ENCODE data around the gene CELA2A. TPM values are rescaled to one million over a fixed set of nuclear protein-coding genes. Genes with fewer than 3 reads are reported as not detected.
A peak's percentile ranks its signal among the peaks of the same experiment; 100 is the strongest.

Gene CELA2A
- total RNA-seq (10 to 100 TPM in 5 of 9 donors, 1 to 10 TPM in 3, under 1 TPM in 1; 0.97 to 45.4 (median 11.0) TPM), polyA plus RNA-seq (10 to 100 TPM in 1 of 3 donors, 1 to 10 TPM in 2; 1.2 to 16.4 (median 3.9) TPM)
- long read RNA-seq, donor 1, partial matches to known transcripts: 8 of 10 reads
- long read RNA-seq, donor 1, other reads (novel, unspliced or antisense): 0 of 10 reads
- long read RNA-seq, donor 2, partial matches to known transcripts: 0 of 1 reads
- long read RNA-seq, donor 2, other reads (novel, unspliced or antisense): 0 of 1 reads
- long read RNA-seq, donor 3, transcript CELA2A-201 (8 exons, 919 nt): major isoform, 6 of 6 reads
- long read RNA-seq, donor 3, partial matches to known transcripts: 0 of 6 reads
- long read RNA-seq, donor 3, other reads (novel, unspliced or antisense): 0 of 6 reads
- long read RNA-seq, donor 4, transcript CELA2A-201 (8 exons, 919 nt): major isoform, 6 of 6 reads
- long read RNA-seq, donor 4, partial matches to known transcripts: 0 of 6 reads
- long read RNA-seq, donor 4, other reads (novel, unspliced or antisense): 0 of 6 reads
- long read RNA-seq, donor 5, transcript CELA2A-201 (8 exons, 919 nt): major isoform, 9 of 11 reads
- long read RNA-seq, donor 5, partial matches to known transcripts: 0 of 11 reads
- long read RNA-seq, donor 5, other reads (novel, unspliced or antisense): 2 of 11 reads
- long read RNA-seq, donor 6, partial matches to known transcripts: 0 of 1 reads
- long read RNA-seq, donor 6, other reads (novel, unspliced or antisense): 0 of 1 reads
- long read RNA-seq, donor 7, transcript CELA2A-201 (8 exons, 919 nt): major isoform, 6 of 14 reads
- long read RNA-seq, donor 7, partial matches to known transcripts: 8 of 14 reads
- long read RNA-seq, donor 7, other reads (novel, unspliced or antisense): 0 of 14 reads
- long read RNA-seq, donor 8, partial matches to known transcripts: 5 of 7 reads
- long read RNA-seq, donor 8, other reads (novel, unspliced or antisense): 0 of 7 reads
- long read RNA-seq, donor 9, transcript CELA2A-201 (8 exons, 919 nt): major isoform, 5 of 5 reads
- long read RNA-seq, donor 9, partial matches to known transcripts: 0 of 5 reads
- long read RNA-seq, donor 9, other reads (novel, unspliced or antisense): 0 of 5 reads
- long read RNA-seq, donor 10: 0 reads

GRCh38 chr1:15456313-15456954 is at the start of gene CELA2A:
Gene CELA2A (plus strand): TSS chr1:15456732. CDS start chr1:15456754, 22 bp downstream.
- Histone ChIP-seq H3K9me3 (replicated peaks in 1 of 3) (no peaks in the 10 kb centered on the region), H3K4me1 (replicated peaks in 1 of 2) (peaks cover 0 to 19% of the 10 kb centered on the region in 2 donors), H3K36me3 (replicated peaks in 1 of 2) (no peaks in the 10 kb centered on the region), H3K4me3 (no peak within 1 kb of the TSS), H3K27me3 (no peaks in the 10 kb centered on the region), H3K27ac (peak within 1 kb of the TSS in 4 of 5 donors; percentile 28 to 71 (median 54))
- intact Hi-C loops (cut with DNase I): no loop called here
- 78 to 90% (median 83%) methylated on average over 8 of the region's 8 CpGs for WGBS, 4 donors
- no peak for DNase-seq
- no peak for TF ChIP-seq POLR2A (IDR thresholded peaks at IDR 0.05)
- TF ChIP-seq CTCF (IDR thresholded peaks at IDR 0.05): no peak

GRCh38 chr1:15407580-15407979 is 49.0 kb upstream of the CELA2A start:
- peak overlapping the region in 3 of 5 donors; percentile 54 to 83 (median 55) for H3K27ac ChIP-seq
- H3K4me3 ChIP-seq: no peak overlapping the region
- TF ChIP-seq CTCF (IDR thresholded peaks at IDR 0.05) (no peak), POLR2A (IDR thresholded peaks at IDR 0.05) (no peak)
- intact Hi-C loops (cut with DNase I): loop anchor here in 1 of 2 donors (5.0 kb wide), 1 partner anchor 35 kb away; no protein-coding TSS in a partner anchor
- 58 to 74% (median 72%) methylated on average over 7 of the region's 7 CpGs for WGBS, 4 donors
- DNase-seq: peak in 2 of 7 donors; percentile 8 to 18
- no peaks in the 10 kb centered on the region for H3K36me3 ChIP-seq (replicated peaks in 1 of 2)
- no peaks in the 10 kb centered on the region for H3K9me3 ChIP-seq (replicated peaks in 1 of 3)
- no peaks in the 10 kb centered on the region for H3K27me3 ChIP-seq
- peaks cover 19% of the 10 kb centered on the region in 2 donors for H3K4me1 ChIP-seq (replicated peaks in 1 of 2)

- Histone ChIP-seq H3K4me1 (replicated peaks in 1 of 2) (peaks cover 27 to 32% of the 10 kb centered on the region in 2 donors), H3K36me3 (replicated peaks in 1 of 2) (no peaks in the 10 kb centered on the region), H3K27ac (peak overlapping the region in 3 of 5 donors; percentile 73 to 77 (median 76)), H3K4me3 (peak overlapping the region in 2 of 4 donors; percentile 85 to 87), H3K27me3 (no peaks in the 10 kb centered on the region), H3K9me3 (replicated peaks in 1 of 3) (no peaks in the 10 kb centered on the region)
- intact Hi-C loops (cut with DNase I): loop anchor here in 1 of 2 donors (5.0 kb wide), 1 partner anchor 37 kb away; no protein-coding TSS in a partner anchor
- TF ChIP-seq POLR2A (IDR thresholded peaks at IDR 0.05) (no peak), CTCF (IDR thresholded peaks at IDR 0.05) (no peak)
- WGBS, 4 donors: 34 to 59% (median 36%) methylated on average over 8 to 14 of the region's 14 CpGs
- no peak for DNase-seq
These were observed 47.6 kb upstream of the CELA2A start for GRCh38 chr1:15408890-15409387.

Data from adrenal gland (tissue), 19 donors.